GM18520 (cell line): Measurements from ENCODE around the gene CAPRIN2.

Source experiments
- ATAC-seq: cut with Tn5 transposase; IDR thresholded peaks from one replicate; pipeline ENCODE4 v1.9.1; 2021; ENCODE audit not compliant: unreplicated experiment

The CAPRIN2 gene

GRCh38 chr12:30769802-30770201, 15.1 kb upstream of the CAPRIN2 start:
- ATAC-seq, result no peak

- ATAC-seq, result no peak
Observed at GRCh38 chr12:30764251-30764650, 9.5 kb upstream of the CAPRIN2 start.

GRCh38 chr12:30763053-30763452, 8.3 kb upstream of the CAPRIN2 start:
- no peak for ATAC-seq

GRCh38 chr12:30761730-30762129, 7.0 kb upstream of the CAPRIN2 start:
- ATAC-seq, result no peak

GRCh38 chr12:30757316-30757715, 2.6 kb upstream of the CAPRIN2 start:
- ATAC-seq, result no peak

GRCh38 chr12:30756074-30756473, 1.3 kb upstream of the CAPRIN2 start:
- no peak for ATAC-seq

- no peak for ATAC-seq
Observed at GRCh38 chr12:30755395-30755762, 628 bp upstream of the CAPRIN2 start.

GRCh38 chr12:30754383-30754749, 385 bp downstream of the CAPRIN2 start:
- no peak for ATAC-seq

- ATAC-seq, result no peak
Observed at GRCh38 chr12:30753751-30754382, 884 bp downstream of the CAPRIN2 start.

GRCh38 chr12:30753233-30753632, 1.5 kb downstream of the CAPRIN2 start:
- no peak for ATAC-seq

- no peak for ATAC-seq
Observed at GRCh38 chr12:30752255-30752654, 2.5 kb downstream of the CAPRIN2 start.

- ATAC-seq, result no peak
Observed at GRCh38 chr12:30748147-30748546, 6.6 kb downstream of the CAPRIN2 start.

- ATAC-seq, result no peak
Observed at GRCh38 chr12:30746190-30746589, 8.6 kb downstream of the CAPRIN2 start.

GRCh38 chr12:30744321-30744720, 10.4 kb downstream of the CAPRIN2 start:
- ATAC-seq, result no peak

- ATAC-seq, result no peak
Observed at GRCh38 chr12:30740274-30740673, 14.5 kb downstream of the CAPRIN2 start.

- no peak for ATAC-seq
Observed at GRCh38 chr12:30739020-30739419, 15.7 kb downstream of the CAPRIN2 start.

GRCh38 chr12:30732954-30733637, 21.7 kb downstream of the CAPRIN2 start:
- ATAC-seq, result no peak

- ATAC-seq, result no peak
Observed at GRCh38 chr12:30730011-30730410, 24.7 kb downstream of the CAPRIN2 start.

- no peak for ATAC-seq
Observed at GRCh38 chr12:30729547-30729946, 25.2 kb downstream of the CAPRIN2 start.

- no peak for ATAC-seq
Observed at GRCh38 chr12:30726647-30727046, 28.1 kb downstream of the CAPRIN2 start.

GRCh38 chr12:30725739-30726138, 29.0 kb downstream of the CAPRIN2 start:
- ATAC-seq, result no peak

- no peak for ATAC-seq
Observed at GRCh38 chr12:30719060-30719459, 35.7 kb downstream of the CAPRIN2 start.
